OCI-M2 (cell line): Measurements from ENCODE around the gene DDX39B.
"Not testable (repeated sequence)": the region's sequence is repeated elsewhere in the genome, so short reads cannot be mapped to it uniquely, and the experiment has no call there.

Experiments
- DNase-seq: peaks from one replicate; lab custom pipeline; 2025; ENCODE audit not compliant: unreplicated experiment; lab: John Stamatoyannopoulos, UW

DDX39B gene

DNA sequence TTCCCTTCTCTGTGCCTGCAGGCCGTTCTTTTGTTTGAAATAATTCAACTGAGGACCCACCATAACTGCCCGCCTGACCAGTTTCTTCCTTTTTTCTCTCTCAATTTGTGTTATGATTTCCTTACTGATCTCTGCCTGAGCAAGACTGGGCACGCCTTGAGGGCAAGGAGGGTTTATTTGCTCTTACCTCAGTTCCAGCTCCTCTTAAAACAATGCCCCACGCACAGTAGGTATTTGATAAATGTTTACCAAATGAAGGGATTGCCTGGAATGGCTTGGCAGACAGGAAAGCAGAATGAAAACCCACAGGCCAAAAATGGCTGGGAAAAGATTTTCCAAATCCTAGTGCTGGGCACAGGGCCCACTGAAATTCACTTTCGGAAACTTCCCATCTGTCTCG is 54.1 kb downstream of the DDX39B start:
- DNase-seq: not testable (repeated sequence)

DNA sequence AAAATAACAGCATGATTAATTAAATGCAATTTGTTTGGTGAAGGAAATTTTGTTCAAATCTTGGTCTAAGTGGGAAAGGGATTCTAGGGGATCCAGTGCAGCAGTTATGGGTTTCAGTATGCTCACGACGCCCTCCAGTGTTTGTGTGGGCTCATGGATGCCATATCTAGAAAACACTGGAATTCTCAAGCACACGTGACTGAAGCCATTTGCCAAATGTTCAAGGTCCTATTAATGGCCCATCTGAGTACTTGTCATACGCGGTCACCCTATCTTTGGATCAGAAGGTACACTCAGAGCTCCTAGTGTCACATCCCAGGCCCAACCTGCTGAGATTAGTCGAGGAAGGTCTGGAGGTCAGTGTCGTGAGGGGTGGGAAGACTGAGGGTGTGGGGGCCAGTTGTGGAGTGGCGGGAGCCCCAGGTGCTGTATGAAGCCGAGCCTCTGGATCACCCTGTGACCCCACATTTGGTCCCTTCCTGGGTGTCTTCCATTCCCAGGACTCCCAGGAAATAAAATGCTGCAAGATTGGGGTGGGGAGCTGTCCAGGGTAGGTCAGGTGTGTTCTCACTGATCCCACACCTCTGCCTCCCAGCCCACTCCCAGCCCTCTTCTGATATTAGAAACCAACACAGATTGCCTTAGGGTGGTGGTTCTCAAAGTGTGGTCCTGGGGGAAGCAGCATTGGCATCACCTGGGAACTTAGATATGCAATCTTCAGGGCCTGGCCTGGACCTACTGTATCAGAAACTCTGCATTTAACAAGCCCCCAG is 55.6 kb downstream of the DDX39B start:
- DNase-seq: not testable (repeated sequence)

DNA sequence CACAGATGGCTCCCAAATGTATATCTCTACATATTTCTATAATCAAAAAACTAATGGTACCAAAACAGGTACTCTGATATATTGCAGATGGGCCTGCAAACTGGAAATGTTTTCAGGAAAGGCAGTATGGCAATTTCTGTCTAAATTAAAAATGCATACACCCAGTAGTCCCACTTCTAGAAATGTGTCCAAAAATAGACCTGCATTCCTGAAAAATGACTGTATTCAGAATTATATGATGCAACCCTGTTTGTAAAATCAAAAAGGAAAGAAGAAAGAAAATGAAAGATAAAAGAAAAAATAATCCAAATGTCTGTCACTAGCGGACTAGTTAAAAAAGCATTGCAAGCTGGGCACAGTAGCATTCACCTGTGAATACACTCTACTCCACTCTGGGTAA is 56.7 kb downstream of the DDX39B start:
- DNase-seq: no peak

DNA sequence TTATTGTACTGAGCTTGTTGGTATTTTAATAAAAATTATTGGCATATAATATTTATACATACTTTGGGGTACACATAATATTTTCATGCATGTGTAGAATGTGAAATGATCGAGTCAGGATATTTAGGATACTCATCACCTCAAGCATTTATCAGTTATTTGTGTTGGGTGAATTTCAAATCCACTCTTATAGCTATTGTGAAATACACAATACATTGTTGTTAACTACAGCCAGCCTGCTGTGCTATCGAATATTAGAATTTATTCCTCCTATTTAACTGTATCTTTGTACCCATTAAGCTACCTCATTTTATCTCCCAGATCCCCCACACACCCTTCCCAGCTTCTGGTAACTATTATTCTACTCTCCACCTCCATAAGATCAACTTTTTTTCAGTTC is 58.4 kb downstream of the DDX39B start:
- no peak for DNase-seq

DNA sequence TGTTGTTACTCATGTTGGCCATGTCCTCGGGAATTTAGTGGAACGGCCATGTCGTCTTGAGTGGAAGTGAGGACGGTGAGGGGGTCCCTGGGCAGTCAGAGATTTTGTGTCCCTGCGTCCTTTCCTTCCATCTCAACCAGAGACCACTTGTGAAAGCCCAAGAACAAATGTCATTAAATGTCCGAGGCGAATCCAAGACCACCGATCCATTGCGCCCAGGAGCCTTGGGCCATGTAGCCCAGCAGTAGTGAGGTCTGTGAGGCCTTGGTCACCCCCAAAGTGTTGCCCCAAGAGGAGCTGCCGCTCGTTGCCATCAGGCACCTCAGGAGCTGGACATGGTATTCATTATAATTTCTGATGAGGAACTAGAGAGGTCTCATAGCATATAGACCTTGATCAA is 61.2 kb downstream of the DDX39B start:
- no peak for DNase-seq
